Activated CD4-positive, alpha-beta T cell treated with anti-CD3 and anti-CD28 coated beads, Interleukin-2, amount 50 U/mL, for 48 hours (primary cell): ENCODE results near the gene CAMK4.
A peak's percentile ranks its signal among the peaks of the same experiment; 100 is the strongest.
"Not testable (repeated sequence)": the region's sequence is repeated elsewhere in the genome, so short reads cannot be mapped to it uniquely, and the experiment has no call there.

Experiments used
- DNase-seq, 2 experiments: peaks; one replicate each; pipeline ENCODE4 v3.0.0-alpha.2; 2020

The CAMK4 gene

GRCh38 chr5:111386832-111387162, 162.6 kb downstream of the CAMK4 start:
- DNase-seq, result no peak

GRCh38 chr5:111387361-111387760, 163.2 kb downstream of the CAMK4 start:
- no peak for DNase-seq

- no peak for DNase-seq
These were observed 165.4 kb downstream of the CAMK4 start for GRCh38 chr5:111389390-111390082.

GRCh38 chr5:111392181-111392580, 168.0 kb downstream of the CAMK4 start:
- no peak for DNase-seq

GRCh38 chr5:111394586-111394985, 170.4 kb downstream of the CAMK4 start:
- no peak for DNase-seq

DNA sequence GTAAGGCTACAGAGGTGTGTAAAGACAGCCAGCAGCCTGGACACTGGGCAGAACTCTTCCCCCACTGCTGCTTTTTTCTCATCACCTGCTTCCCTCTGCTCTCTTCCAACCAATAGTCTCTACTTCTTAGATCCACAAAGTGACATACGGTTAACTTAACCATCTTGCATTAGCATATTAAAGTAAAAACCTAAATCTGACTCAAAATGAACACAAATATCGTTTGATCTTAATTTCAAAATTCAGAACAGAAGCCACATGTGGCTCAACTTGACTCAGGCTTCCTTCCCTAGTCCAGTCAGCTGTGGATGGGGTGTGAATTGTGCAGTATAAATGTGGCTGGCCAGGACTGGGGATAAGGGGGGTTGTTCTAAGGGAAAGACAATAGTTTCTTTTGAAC, 173.8 kb downstream of the CAMK4 start:
- DNase-seq, result peak in 1 of 2 experiments; percentile 17

- no peak for DNase-seq
These were observed 174.9 kb downstream of the CAMK4 start for GRCh38 chr5:111399113-111399512.

- no peak for DNase-seq
These were observed 177.7 kb downstream of the CAMK4 start for GRCh38 chr5:111401906-111402305.

- DNase-seq, result no peak
These were observed 180.1 kb downstream of the CAMK4 start for GRCh38 chr5:111404270-111404769.

GRCh38 chr5:111407562-111407961, 183.4 kb downstream of the CAMK4 start:
- no peak for DNase-seq

GRCh38 chr5:111408817-111409216, 184.6 kb downstream of the CAMK4 start:
- DNase-seq, result no peak

DNA sequence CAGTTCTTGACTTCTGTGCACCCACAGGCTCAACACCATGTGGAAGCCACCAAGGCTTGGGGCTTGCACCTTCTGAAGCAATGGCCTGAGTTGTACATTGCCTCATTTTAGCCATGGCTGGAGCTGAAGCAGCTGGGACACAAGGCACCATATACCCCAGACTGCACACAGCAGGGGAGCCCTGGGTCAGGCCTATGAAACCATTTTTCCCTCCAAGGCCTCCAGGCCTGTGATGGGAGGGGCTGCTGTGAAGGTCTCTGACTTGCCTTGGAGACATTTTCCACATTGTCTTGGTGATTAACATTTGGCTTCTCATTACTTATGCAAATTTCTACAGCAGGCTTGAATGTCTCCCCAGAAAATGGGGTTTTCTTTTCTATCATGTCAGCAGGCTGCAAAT, 185.1 kb downstream of the CAMK4 start:
- not testable (repeated sequence) for DNase-seq

DNA sequence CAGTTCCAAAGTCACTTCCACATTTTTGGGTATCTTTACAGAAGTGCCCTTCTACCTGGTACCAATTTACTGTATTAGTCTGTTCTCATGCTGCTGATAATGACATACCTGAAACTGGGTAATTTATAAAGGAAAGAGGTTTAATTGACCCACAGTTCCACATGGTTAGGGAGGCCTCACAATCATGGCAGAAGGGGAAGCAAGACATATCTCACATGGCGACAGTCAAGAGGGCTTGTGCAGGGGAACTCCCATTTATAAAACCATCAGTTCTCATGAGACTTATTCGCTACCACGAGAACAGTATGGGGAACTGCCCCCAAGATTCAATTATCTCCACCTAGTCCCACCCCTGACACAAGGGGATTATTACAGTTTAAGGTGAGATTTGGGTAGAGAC, 185.9 kb downstream of the CAMK4 start:
- not testable (repeated sequence) for DNase-seq

GRCh38 chr5:111411301-111411700, 187.1 kb downstream of the CAMK4 start:
- no peak for DNase-seq

DNA sequence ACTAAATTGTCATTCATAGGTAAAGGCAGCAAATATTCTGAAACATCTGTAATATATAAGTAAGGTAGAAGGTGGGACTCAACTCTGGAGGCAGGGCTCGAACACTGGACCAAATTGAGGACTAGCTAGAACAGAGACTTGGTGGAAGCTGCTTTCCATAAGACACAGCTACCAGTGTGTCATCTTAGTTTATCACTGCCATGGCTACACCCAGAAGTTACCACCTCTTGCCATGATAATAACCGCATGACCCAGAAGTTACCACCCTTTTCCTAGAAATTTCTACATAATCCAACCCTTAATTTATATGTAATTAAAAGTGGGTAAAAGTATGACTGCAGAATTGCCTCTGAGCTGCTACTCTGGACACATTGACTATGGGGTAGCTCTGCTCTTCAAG, 188.4 kb downstream of the CAMK4 start:
- DNase-seq, result no peak

GRCh38 chr5:111415053-111415452, 190.9 kb downstream of the CAMK4 start:
- DNase-seq, result no peak

DNA sequence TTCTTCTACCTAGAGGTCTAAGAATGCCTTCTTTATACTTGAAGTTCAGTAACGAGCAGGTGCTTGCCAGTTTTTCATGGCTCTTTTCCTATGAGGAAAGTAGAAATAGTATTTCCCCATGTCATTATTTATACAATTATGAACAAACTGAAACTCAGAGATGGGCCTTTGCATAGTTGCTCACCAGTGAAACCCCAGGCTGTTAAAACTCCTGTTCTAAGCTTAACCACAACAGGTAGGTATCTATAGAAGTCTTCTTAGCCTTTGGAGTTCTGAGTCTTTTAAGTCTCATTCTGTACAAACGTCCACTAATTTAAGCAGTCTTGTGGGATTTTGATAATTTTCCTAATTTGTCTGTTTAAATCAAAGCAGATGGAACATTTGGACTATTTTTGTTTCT, 198.1 kb downstream of the CAMK4 start:
- no peak for DNase-seq

DNA sequence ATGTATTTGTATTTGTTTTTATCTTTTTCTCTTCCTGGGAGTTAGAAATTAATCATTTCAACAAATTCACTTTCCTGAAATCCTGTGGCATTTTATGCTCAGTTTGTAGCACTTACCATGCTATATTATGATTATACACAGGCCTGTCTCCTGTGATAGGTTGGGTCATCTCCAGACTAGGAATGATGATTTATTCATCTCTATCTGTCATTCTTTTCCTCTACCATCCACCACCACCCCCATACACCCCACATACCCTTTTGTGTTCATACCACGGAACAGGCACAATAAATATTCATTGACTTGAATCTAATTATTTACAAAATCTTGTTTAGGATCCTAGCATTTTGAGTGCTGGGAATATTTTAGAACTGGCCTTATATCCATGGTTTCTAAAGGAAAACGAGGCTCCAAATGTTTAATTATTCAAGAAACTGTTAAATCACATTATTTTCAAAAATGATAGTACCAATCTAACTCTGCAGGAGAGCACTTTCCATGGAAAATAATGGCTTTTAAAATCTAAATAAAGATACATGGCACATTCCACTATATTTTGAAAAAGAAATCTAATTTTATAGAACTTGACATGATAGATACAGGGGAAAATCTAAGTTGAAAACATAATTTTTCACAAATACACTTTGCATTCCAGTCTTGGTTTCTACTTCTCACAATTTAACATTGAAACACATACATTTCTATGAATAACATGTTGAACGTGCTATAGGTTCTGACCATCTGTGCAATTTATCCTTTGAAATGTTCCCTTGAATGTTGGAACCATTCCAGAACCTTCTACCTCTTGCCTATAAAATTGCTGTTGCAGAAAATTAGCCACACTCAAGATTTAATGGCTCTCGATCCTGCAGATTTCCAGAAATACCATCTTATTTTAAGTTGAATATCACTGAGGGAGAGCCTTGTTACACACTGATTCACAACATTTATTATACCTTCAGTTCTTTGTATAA, 198.8 kb downstream of the CAMK4 start:
- DNase-seq, result no peak

DNA sequence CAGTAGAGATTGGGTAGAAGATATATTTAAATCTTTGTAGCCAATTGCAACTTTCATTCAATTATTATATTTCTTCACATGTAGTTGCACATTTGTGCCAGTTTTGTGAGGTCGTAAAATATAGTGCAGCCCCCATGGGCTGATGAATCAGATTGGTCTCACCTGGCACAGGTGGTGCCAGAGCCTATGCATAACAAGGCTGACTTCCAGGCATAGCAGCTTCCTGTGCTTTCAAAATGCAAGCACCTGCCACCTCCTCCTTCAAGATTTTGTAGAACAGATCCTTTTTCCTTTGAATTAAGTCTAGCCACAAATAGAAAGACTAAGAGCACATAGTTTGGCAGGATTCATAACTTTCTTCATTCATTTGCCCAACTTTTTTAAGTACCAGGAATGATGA, 201.0 kb downstream of the CAMK4 start:
- DNase-seq, result no peak

DNA sequence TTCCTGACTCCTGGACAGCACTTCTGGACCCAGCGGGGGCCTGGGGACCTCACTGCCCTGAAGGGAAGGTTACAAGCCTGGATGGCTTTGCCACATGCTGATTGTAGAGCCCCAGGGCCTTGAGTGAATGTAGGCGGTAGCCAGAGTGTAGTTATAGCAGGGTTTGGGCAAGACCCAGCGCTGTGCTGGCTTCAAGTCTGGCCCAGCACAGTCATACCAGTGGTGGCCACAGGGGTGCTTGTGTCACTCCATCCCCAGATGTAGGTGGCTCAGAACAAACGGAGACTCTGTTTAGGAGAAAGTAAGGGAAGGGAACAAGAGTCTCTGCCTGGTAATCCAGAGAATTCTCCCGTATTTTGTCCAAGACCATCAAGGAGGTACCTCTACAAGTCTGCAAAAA, 203.6 kb downstream of the CAMK4 start:
- no peak for DNase-seq

DNA sequence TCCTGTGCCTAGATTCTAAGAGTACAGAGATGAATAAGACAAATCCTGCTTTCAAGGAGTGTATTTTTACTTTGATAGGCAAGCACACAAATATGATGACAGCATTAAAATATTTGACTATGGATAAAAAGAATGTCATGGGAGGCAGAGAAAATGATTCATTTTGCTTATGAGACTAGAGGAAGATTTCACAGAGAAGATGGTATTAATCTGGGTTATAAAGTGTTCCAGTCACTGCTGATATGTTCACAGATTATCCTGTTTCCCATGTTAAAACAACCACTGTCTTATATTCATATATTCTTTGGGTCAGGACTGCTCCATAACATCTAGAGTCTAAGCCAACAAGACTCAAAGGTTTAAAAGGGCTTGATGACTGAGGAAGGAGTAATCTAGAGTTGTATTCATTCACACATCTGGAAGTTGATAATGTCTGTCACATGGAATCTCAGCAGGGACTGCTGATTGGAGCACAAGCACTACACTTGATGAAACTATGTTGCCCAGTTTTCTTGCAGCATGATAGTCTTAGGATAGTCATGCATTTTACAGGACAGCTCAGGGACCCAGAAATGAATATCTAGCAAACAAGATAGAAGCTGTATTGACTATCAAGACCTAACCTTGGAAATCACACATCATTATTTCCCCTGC, 208.8 kb downstream of the CAMK4 start:
- no peak for DNase-seq

DNA sequence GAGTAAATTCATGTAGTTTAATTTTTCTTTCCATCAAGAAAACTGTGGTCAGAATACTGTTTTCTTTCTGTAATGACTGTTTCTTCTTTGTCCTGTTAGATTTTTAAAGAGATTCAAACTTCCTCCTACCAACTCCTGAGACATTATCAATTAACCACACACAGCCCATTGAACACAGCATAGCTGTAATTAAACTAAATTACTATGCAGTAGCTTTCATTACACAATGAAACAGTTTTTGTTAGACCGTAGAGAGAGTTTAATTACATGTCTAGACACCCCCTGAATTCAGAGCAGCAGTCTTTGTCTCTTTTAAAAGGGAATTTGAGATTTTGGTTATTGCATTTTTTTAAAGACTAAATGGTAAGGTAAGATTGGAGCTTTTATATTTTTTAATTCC, 210.6 kb downstream of the CAMK4 start:
- DNase-seq, result no peak

DNA sequence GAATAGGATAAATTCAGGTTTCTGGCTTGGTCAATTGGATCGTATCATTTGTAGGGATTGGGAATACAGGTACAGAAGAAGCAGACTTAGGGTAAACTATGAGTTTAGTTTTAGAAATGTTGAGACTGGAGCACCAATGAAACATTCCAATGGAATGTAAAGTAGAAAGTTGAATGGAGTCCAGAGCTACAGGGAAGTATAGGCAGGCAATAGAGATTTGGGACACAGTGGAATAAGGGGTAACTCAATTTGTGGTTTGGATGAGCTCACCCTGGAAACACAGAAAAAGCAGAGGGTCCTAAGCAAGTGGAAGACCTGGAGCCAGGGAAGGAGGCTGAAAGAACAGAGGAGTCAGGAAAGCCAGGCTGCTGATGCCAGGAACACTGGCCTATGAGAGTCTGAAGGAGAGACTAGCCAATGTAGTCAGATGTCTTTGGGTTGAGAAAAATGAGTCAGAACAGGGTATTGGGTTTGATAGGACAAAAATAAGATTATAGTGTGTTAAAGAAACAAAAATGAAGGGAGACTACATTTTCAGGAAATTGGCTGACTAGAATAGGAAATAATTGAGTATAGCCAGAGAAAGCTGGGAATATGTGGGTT, 215.4 kb downstream of the CAMK4 start:
- DNase-seq, result no peak
